ENCODE results near the gene SIX5.
"Not testable (repeated sequence)": the region's sequence is repeated elsewhere in the genome, so short reads cannot be mapped to it uniquely, and the experiment has no call there.

Gene SIX5

GRCh38 chr19:45742969-45743368 lies 26.1 kb downstream of the SIX5 start:
- DNase-seq (ENCODE audit: low read depth) = no peak
- no peak overlapping the region for H3K4me3 ChIP-seq (replicated peaks; ENCODE audit: low read depth, low read length)
- TF ChIP-seq CTCF (IDR thresholded peaks at IDR 0.05; ENCODE audit: low read length, missing control alignments) = no peak

GRCh38 chr19:45739498-45740439 lies 29.3 kb downstream of the SIX5 start:
- no peak for TF ChIP-seq CTCF (IDR thresholded peaks at IDR 0.05; ENCODE audit: low read length, missing control alignments)
- DNase-seq (ENCODE audit: low read depth) = no peak

GRCh38 chr19:45733160-45733810 lies 35.8 kb downstream of the SIX5 start, which contains the start of gene MEIOSIN:
Gene MEIOSIN, plus strand, starts transcription at chr19:45733439. Its CDS starts 1,938 bp downstream, at chr19:45735377.
- no peak for TF ChIP-seq CTCF (IDR thresholded peaks at IDR 0.05; ENCODE audit: low read length, missing control alignments)
- DNase-seq (ENCODE audit: low read depth) = no peak
- no peak within 1 kb of the TSS for H3K4me3 ChIP-seq (replicated peaks; ENCODE audit: low read depth, low read length)

More at GRCh38 chr19:45739498-45740439, 29.3 kb downstream of the SIX5 start:
- H3K4me3 ChIP-seq (replicated peaks; ENCODE audit: low read depth, low read length) = no peak overlapping the region

GRCh38 chr19:45730368-45731288 lies 38.4 kb downstream of the SIX5 start, which contains the start of gene FBXO46:
Gene FBXO46, minus strand, starts transcription at chr19:45730896. Its CDS starts 17,401 bp downstream, at chr19:45713495.
- peak; percentile 2 for TF ChIP-seq CTCF (IDR thresholded peaks at IDR 0.05; ENCODE audit: low read length, missing control alignments)
- peak; percentile 99 for DNase-seq (ENCODE audit: low read depth)
- H3K4me3 ChIP-seq (replicated peaks; ENCODE audit: low read depth, low read length) = peak within 1 kb of the TSS; percentile 97

GRCh38 chr19:45729800-45730290 lies 39.2 kb downstream of the SIX5 start:
- TF ChIP-seq CTCF (IDR thresholded peaks at IDR 0.05; ENCODE audit: low read length, missing control alignments) = no peak
- peak overlapping the region; percentile 97 for H3K4me3 ChIP-seq (replicated peaks; ENCODE audit: low read depth, low read length)
- DNase-seq (ENCODE audit: low read depth) = no peak

GRCh38 chr19:45728683-45729082 lies 40.4 kb downstream of the SIX5 start:
- not testable (repeated sequence) for DNase-seq (ENCODE audit: low read depth); H3K4me3 ChIP-seq (replicated peaks; ENCODE audit: low read depth, low read length)

- H3K4me3 ChIP-seq (replicated peaks; ENCODE audit: low read depth, low read length); DNase-seq (ENCODE audit: low read depth): not testable (repeated sequence)
These were observed 49.0 kb downstream of the SIX5 start for GRCh38 chr19:45720065-45720464.
